ENCODE results near the gene ICE2. TPM values are rescaled to one million over a fixed set of nuclear protein-coding genes. Genes with fewer than 3 reads are reported as not detected.

ICE2 gene
- total RNA-seq, 1 donor from 2014 or later = 67.2 TPM

- Mint-ChIP-seq H3K27ac (no peak overlapping the region), H3K4me3 (no peak overlapping the region), H3K9me3 (no peaks in the 10 kb centered on the region), H3K36me3 (no peaks in the 10 kb centered on the region), H3K27me3 (ENCODE audit: low read depth) (no peaks in the 10 kb centered on the region), H3K4me1 (peaks cover 32% of the 10 kb centered on the region)
- no peak for TF ChIP-seq CTCF (IDR thresholded peaks at IDR 0.05; ENCODE audit: unreplicated experiment)
- no peak for DNase-seq (ENCODE audit: low spot score in 2 of 2, unreplicated experiment in 2 of 2)
Measured at GRCh38 chr15:60480888-60481287, 1.9 kb upstream of the ICE2 start.

- no peaks in the 10 kb centered on the region for H3K9me3 Mint-ChIP-seq
- no peak for TF ChIP-seq CTCF (IDR thresholded peaks at IDR 0.05; ENCODE audit: unreplicated experiment)
- peak overlapping the region; percentile 99 for H3K27ac Mint-ChIP-seq
Measured at GRCh38 chr15:60480149-60480548, 1.2 kb upstream of the ICE2 start.

GRCh38 chr15:60479361-60480110 is 594 bp upstream of the ICE2 start:
- H3K36me3 Mint-ChIP-seq = peaks cover 6% of the 10 kb centered on the region
- H3K27ac Mint-ChIP-seq = peak overlapping the region; percentile 99
- peaks cover 35% of the 10 kb centered on the region for H3K4me1 Mint-ChIP-seq
- DNase-seq (ENCODE audit: low spot score in 2 of 2, unreplicated experiment in 2 of 2) = no peak
- peak overlapping the region; percentile 95 for H3K4me3 Mint-ChIP-seq
- no peaks in the 10 kb centered on the region for H3K9me3 Mint-ChIP-seq
- H3K27me3 Mint-ChIP-seq (ENCODE audit: low read depth) = no peaks in the 10 kb centered on the region
- TF ChIP-seq CTCF (IDR thresholded peaks at IDR 0.05; ENCODE audit: unreplicated experiment) = no peak

More at GRCh38 chr15:60480149-60480548, 1.2 kb upstream of the ICE2 start:
- peak overlapping the region; percentile 95 for H3K4me3 Mint-ChIP-seq
- H3K4me1 Mint-ChIP-seq = peaks cover 33% of the 10 kb centered on the region
- no peaks in the 10 kb centered on the region for H3K27me3 Mint-ChIP-seq (ENCODE audit: low read depth)
- no peaks in the 10 kb centered on the region for H3K36me3 Mint-ChIP-seq
- DNase-seq (ENCODE audit: low spot score in 2 of 2, unreplicated experiment in 2 of 2) = no peak

GRCh38 chr15:60477916-60478565 is 901 bp downstream of the ICE2 start:
- H3K27me3 Mint-ChIP-seq (ENCODE audit: low read depth) = no peaks in the 10 kb centered on the region
- H3K27ac Mint-ChIP-seq = peak overlapping the region; percentile 99
- H3K36me3 Mint-ChIP-seq = peaks cover 8% of the 10 kb centered on the region
- DNase-seq (ENCODE audit: low spot score in 2 of 2, unreplicated experiment in 2 of 2) = no peak
- peaks cover 35% of the 10 kb centered on the region for H3K4me1 Mint-ChIP-seq
- peak overlapping the region; percentile 95 for H3K4me3 Mint-ChIP-seq
- no peaks in the 10 kb centered on the region for H3K9me3 Mint-ChIP-seq
- TF ChIP-seq CTCF (IDR thresholded peaks at IDR 0.05; ENCODE audit: unreplicated experiment) = no peak

GRCh38 chr15:60477164-60477563 is 1.8 kb downstream of the ICE2 start:
- H3K9me3 Mint-ChIP-seq = no peaks in the 10 kb centered on the region
- no peak for TF ChIP-seq CTCF (IDR thresholded peaks at IDR 0.05; ENCODE audit: unreplicated experiment)
- no peak for DNase-seq (ENCODE audit: low spot score in 2 of 2, unreplicated experiment in 2 of 2)
- peaks cover 35% of the 10 kb centered on the region for H3K4me1 Mint-ChIP-seq
- peak overlapping the region; percentile 95 for H3K4me3 Mint-ChIP-seq
- no peaks in the 10 kb centered on the region for H3K27me3 Mint-ChIP-seq (ENCODE audit: low read depth)
- H3K27ac Mint-ChIP-seq = peak overlapping the region; percentile 99
- peaks cover 13% of the 10 kb centered on the region for H3K36me3 Mint-ChIP-seq
